ENCODE results near the gene SDC3.

- TF ChIP-seq CTCF (IDR thresholded peaks at IDR 0.05; ENCODE audit: insufficient read depth, low read depth, low read length), result no peak
- no peak for TF ChIP-seq EZH2 (IDR thresholded peaks at IDR 0.05; ENCODE audit: insufficient read depth, low read length)
These were observed 63.9 kb downstream of the SDC3 start for GRCh38 chr1:30844631-30845030.

Data from astrocyte (in vitro differentiated cells and primary cell).